ENCODE measurements around the gene SMIM1.

- TF ChIP-seq CTCF (IDR thresholded peaks at IDR 0.05), result no peak
- no peak for TF ChIP-seq POLR2A (IDR thresholded peaks at IDR 0.05)
Measured at GRCh38 chr1:3774946-3775489, 2.5 kb downstream of the SMIM1 start.

All from right lobe of liver (tissue), 4 donors.